Fibroblast of peridontal ligament (primary cell): ENCODE data around the gene MRPL41.
A peak's percentile ranks its signal among the peaks of the same experiment; 100 is the strongest.
"Not testable (repeated sequence)": the region's sequence is repeated elsewhere in the genome, so short reads cannot be mapped to it uniquely, and the experiment has no call there.

Source experiments
- DNase-seq: peaks from one replicate; pipeline ENCODE4 v3.0.0-alpha.2; 2010; ENCODE audit errors: extremely low read depth

The MRPL41 gene

GRCh38 chr9:137551264-137552021, at the start of gene MRPL41:
Gene MRPL41, plus strand, starts transcription at chr9:137551879. Its CDS starts 203 bp downstream, at chr9:137552082.
- DNase-seq: peak; percentile 57

- DNase-seq: no peak
Observed at GRCh38 chr9:137502008-137502911, 49.4 kb upstream of the MRPL41 start.

GRCh38 chr9:137504432-137504777, 47.3 kb upstream of the MRPL41 start:
- DNase-seq: no peak

- DNase-seq: no peak
Observed at GRCh38 chr9:137505421-137506140, 46.1 kb upstream of the MRPL41 start.

GRCh38 chr9:137506274-137506673, 45.4 kb upstream of the MRPL41 start:
- no peak for DNase-seq

- no peak for DNase-seq
Observed at GRCh38 chr9:137506702-137507171, 44.9 kb upstream of the MRPL41 start.

GRCh38 chr9:137509198-137509597, 42.5 kb upstream of the MRPL41 start:
- DNase-seq: no peak

GRCh38 chr9:137511126-137511525, 40.6 kb upstream of the MRPL41 start:
- DNase-seq: not testable (repeated sequence)

GRCh38 chr9:137511758-137512463, 39.8 kb upstream of the MRPL41 start:
- no peak for DNase-seq

- not testable (repeated sequence) for DNase-seq
Observed at GRCh38 chr9:137513136-137513535, 38.5 kb upstream of the MRPL41 start.

GRCh38 chr9:137513801-137514570, 37.7 kb upstream of the MRPL41 start:
- not testable (repeated sequence) for DNase-seq

GRCh38 chr9:137514691-137515337, 36.9 kb upstream of the MRPL41 start:
- no peak for DNase-seq

GRCh38 chr9:137515338-137515724, 36.3 kb upstream of the MRPL41 start:
- no peak for DNase-seq

GRCh38 chr9:137516144-137516917, 35.3 kb upstream of the MRPL41 start:
- DNase-seq: no peak

- DNase-seq: not testable (repeated sequence)
Observed at GRCh38 chr9:137518661-137519459, 32.8 kb upstream of the MRPL41 start.

- no peak for DNase-seq
Observed at GRCh38 chr9:137519553-137519952, 32.1 kb upstream of the MRPL41 start.

- no peak for DNase-seq
Observed at GRCh38 chr9:137520614-137521404, 30.9 kb upstream of the MRPL41 start.
